ENCODE measurements around the gene THSD4.
"Not testable (repeated sequence)": the region's sequence is repeated elsewhere in the genome, so short reads cannot be mapped to it uniquely, and the experiment has no call there.

Gene THSD4

GRCh38 chr15:71203586-71204474 is 88.6 kb downstream of the THSD4 start:
- Histone ChIP-seq H3K4me3 (IDR thresholded peaks at IDR 0.05; ENCODE audit: insufficient read depth, low read depth, low read length) (no peak overlapping the region), H3K79me2 (ENCODE audit: insufficient read depth, low read depth) (no peaks in the 10 kb centered on the region), H3K4me2 (no peak overlapping the region), H3K4me1 (ENCODE audit: low read depth, poor library complexity, severe bottlenecking) (no peaks in the 10 kb centered on the region), H3K36me3 (ENCODE audit: insufficient read depth) (no peaks in the 10 kb centered on the region), H4K20me1 (ENCODE audit: insufficient read depth) (no peaks in the 10 kb centered on the region), H2AFZ (ENCODE audit: low read depth) (no peak overlapping the region), H3K9ac (no peak overlapping the region), H3K27ac (no peak overlapping the region), H3K27me3 (ENCODE audit: insufficient read depth, low read depth) (no peaks in the 10 kb centered on the region)
- no peak for TF ChIP-seq CTCF (conservative IDR thresholded peaks at IDR 0.05; ENCODE audit: low read depth, low read length)

GRCh38 chr15:71207141-71207540 is 91.9 kb downstream of the THSD4 start:
- Histone ChIP-seq H3K4me2 (no peak overlapping the region), H3K27ac (no peak overlapping the region), H3K36me3 (ENCODE audit: insufficient read depth) (no peaks in the 10 kb centered on the region), H3K27me3 (ENCODE audit: insufficient read depth, low read depth) (no peaks in the 10 kb centered on the region), H3K4me3 (IDR thresholded peaks at IDR 0.05; ENCODE audit: insufficient read depth, low read depth, low read length) (no peak overlapping the region), H3K9ac (no peak overlapping the region), H3K79me2 (ENCODE audit: insufficient read depth, low read depth) (no peaks in the 10 kb centered on the region), H2AFZ (ENCODE audit: low read depth) (no peak overlapping the region), H3K4me1 (ENCODE audit: low read depth, poor library complexity, severe bottlenecking) (no peaks in the 10 kb centered on the region), H4K20me1 (ENCODE audit: insufficient read depth) (no peaks in the 10 kb centered on the region)
- TF ChIP-seq CTCF (conservative IDR thresholded peaks at IDR 0.05; ENCODE audit: low read depth, low read length): no peak

GRCh38 chr15:71212146-71212545 is 96.9 kb downstream of the THSD4 start:
- H2AFZ ChIP-seq (ENCODE audit: low read depth): no peak overlapping the region
- no peak overlapping the region for H3K4me3 ChIP-seq (IDR thresholded peaks at IDR 0.05; ENCODE audit: insufficient read depth, low read depth, low read length)
- no peaks in the 10 kb centered on the region for H3K27me3 ChIP-seq (ENCODE audit: insufficient read depth, low read depth)
- no peak overlapping the region for H3K27ac ChIP-seq
- H3K79me2 ChIP-seq (ENCODE audit: insufficient read depth, low read depth): no peaks in the 10 kb centered on the region
- no peak for TF ChIP-seq CTCF (conservative IDR thresholded peaks at IDR 0.05; ENCODE audit: low read depth, low read length)
- no peaks in the 10 kb centered on the region for H3K4me1 ChIP-seq (ENCODE audit: low read depth, poor library complexity, severe bottlenecking)
- H3K4me2 ChIP-seq: no peak overlapping the region
- no peaks in the 10 kb centered on the region for H3K36me3 ChIP-seq (ENCODE audit: insufficient read depth)
- H3K9ac ChIP-seq: no peak overlapping the region
- no peaks in the 10 kb centered on the region for H4K20me1 ChIP-seq (ENCODE audit: insufficient read depth)

- not testable (repeated sequence) for H3K79me2 ChIP-seq (ENCODE audit: insufficient read depth, low read depth); H3K27ac ChIP-seq; H4K20me1 ChIP-seq (ENCODE audit: insufficient read depth); H3K27me3 ChIP-seq (ENCODE audit: insufficient read depth, low read depth); H3K4me3 ChIP-seq (IDR thresholded peaks at IDR 0.05; ENCODE audit: insufficient read depth, low read depth, low read length); H3K9ac ChIP-seq; H3K36me3 ChIP-seq (ENCODE audit: insufficient read depth); H3K4me1 ChIP-seq (ENCODE audit: low read depth, poor library complexity, severe bottlenecking); H2AFZ ChIP-seq (ENCODE audit: low read depth); H3K4me2 ChIP-seq
Observed at GRCh38 chr15:71213943-71214342, 98.7 kb downstream of the THSD4 start.
